RWPE1 (cell line): ENCODE results near the gene CA9.

Experiments used
- CTCF ChIA-PET: fragments of 350-600 bp; sonication (Branson Sonifier 250); formaldehyde crosslinking; extraction: SDS; loops from one replicate; lab custom pipeline; 2021; lab: Yijun Ruan, JAX
- POLR2A ChIA-PET: fragments of 400-600 bp; formaldehyde crosslinking; extraction: SDS; loops from one replicate; lab custom pipeline; 2020; ENCODE audit warnings: antibody characterized with exemption; ENCODE audit not compliant: low non-redundant PET; lab: Yijun Ruan, JAX
- DNase-seq: peaks from one replicate; pipeline ENCODE4 v3.0.0; 2012; ENCODE audit warnings: low spot score
- H3K27ac ChIP-seq: fragments of 450-650 bp; 2 replicates; pipeline ENCODE4 v1.5.1; 2017
- CTCF ChIP-seq: fragments of 450-650 bp; conservative IDR thresholded peaks from 2 replicates; pipeline ENCODE4 v1.5.1; 2017; ENCODE audit warnings: low read depth, mild to moderate bottlenecking

Gene CA9

GRCh38 chr9:35685506-35685905 lies 11.8 kb downstream of the CA9 start:
- no peak for DNase-seq
- peak overlapping the region; percentile 9 for H3K27ac ChIP-seq
- CTCF ChIA-PET, result interaction anchor here (1.1 kb wide), 1 partner anchor 11 kb away, joined by 6 read pairs; no protein-coding TSS in a partner anchor
- POLR2A ChIA-PET, result interaction anchor here (0.6 kb wide), 1 partner anchor 193 kb away, joined by 6 read pairs; no protein-coding TSS in a partner anchor
- no peak for TF ChIP-seq CTCF

- no peak for DNase-seq
- CTCF ChIA-PET, result interaction anchor here (0.7 to 1.3 kb wide), 3 partner anchors 10 to 50 kb away, joined by 3 to 6 read pairs (median 4); partner anchors contain the start of genes CCDC107 and RMRP
- H3K27ac ChIP-seq, result peak overlapping the region; percentile 9
- POLR2A ChIA-PET, result no interaction called here
- no peak for TF ChIP-seq CTCF
Measured at GRCh38 chr9:35686222-35687203, 12.8 kb downstream of the CA9 start.

GRCh38 chr9:35687306-35687705 lies 13.6 kb downstream of the CA9 start:
- DNase-seq, result no peak
- peak overlapping the region; percentile 93 for H3K27ac ChIP-seq
- CTCF ChIA-PET, result interaction anchor here (1.7 kb wide), 1 partner anchor 10 kb away, joined by 6 read pairs; no protein-coding TSS in a partner anchor
- no peak for TF ChIP-seq CTCF
- POLR2A ChIA-PET, result no interaction called here

GRCh38 chr9:35687972-35688557 lies 14.3 kb downstream of the CA9 start:
- POLR2A ChIA-PET, result interaction anchor here (1.3 to 2.1 kb wide), 2 partner anchors 9 to 23 kb away, joined by 3 to 6 read pairs; partner anchors contain the start of gene ARHGEF39
- DNase-seq, result no peak
- TF ChIP-seq CTCF, result no peak
- CTCF ChIA-PET, result interaction anchor here (0.8 to 1.8 kb wide), 3 partner anchors 9 to 42 kb away, joined by 3 to 6 read pairs (median 4); no protein-coding TSS in a partner anchor
- H3K27ac ChIP-seq, result peak overlapping the region; percentile 93

GRCh38 chr9:35688558-35689541 lies 15.1 kb downstream of the CA9 start:
- ChIA-PET CTCF (interaction anchor here (0.6 to 1.8 kb wide), 4 partner anchors 8 to 102 kb away, joined by 3 to 6 read pairs (median 4); no protein-coding TSS in a partner anchor), POLR2A (interaction anchor here (0.6 to 2.1 kb wide), 3 partner anchors 9 to 28 kb away, joined by 3 to 6 read pairs (median 3); partner anchors contain the start of gene ARHGEF39)

More at GRCh38 chr9:35688558-35689541, 15.1 kb downstream of the CA9 start:
- TF ChIP-seq CTCF, result no peak
- peak overlapping the region; percentile 93 for H3K27ac ChIP-seq
- DNase-seq, result peak; percentile 91
